ENCODE measurements around the gene CSN2. TPM values are rescaled to one million over a fixed set of nuclear protein-coding genes. Genes with fewer than 3 reads are reported as not detected.

CSN2 gene
- total RNA-seq, 1 experiment from 2014 or later: not detected

- Histone ChIP-seq H3K27ac (ENCODE audit: low read depth, low read length, poor library complexity, severe bottlenecking) (no peak overlapping the region), H3K4me1 (ENCODE audit: insufficient read depth, low read length, poor library complexity, severe bottlenecking) (no peaks in the 10 kb centered on the region), H3K27me3 (replicated peaks; ENCODE audit: insufficient read depth, low read depth, low read length, poor library complexity) (no peaks in the 10 kb centered on the region), H3K9me3 (ENCODE audit: low read depth, low read length, poor library complexity, severe bottlenecking) (no peaks in the 10 kb centered on the region), H3K36me3 (ENCODE audit: insufficient read depth, low read length, poor library complexity, severe bottlenecking) (no peaks in the 10 kb centered on the region), H3K4me3 (ENCODE audit: low read depth, low read length, poor library complexity, severe bottlenecking) (no peak overlapping the region)
- intact Hi-C loops (cut with micrococcal nuclease; ENCODE audit: unreplicated experiment): no loop called here
- no TSS peak for BruUV-seq (replicated peaks)
- ChIA-PET POLR2A (ENCODE audit: low non-redundant PET) (no interaction called here), CTCF (no interaction called here)
- no peak for TF ChIP-seq EZH2 (IDR thresholded peaks at IDR 0.05; ENCODE audit: borderline replicate concordance, low read depth, low read length, poor library complexity, severe bottlenecking)
- TF ChIP-seq CTCF (conservative IDR thresholded peaks at IDR 0.05; ENCODE audit: low read depth, low read length): no peak
- no peak for DNase-seq (ENCODE audit: low spot score)
Observed at GRCh38 chr4:69907151-69907550, 58.4 kb downstream of the CSN2 start.

Other genes with a start within 250 kb of the CSN2 start
- gene SULT1B1, start 205.1 kb downstream of the CSN2 start, total RNA-seq (2021): 1.8 and 2.1 TPM in 2 replicates
- gene SULT1E1, start 105.6 kb downstream of the CSN2 start, total RNA-seq (2021): 13.4 and 16.0 TPM in 2 replicates
- not detected in 2 replicates for gene CSN1S1, start 34.7 kb downstream of the CSN2 start, total RNA-seq (2021)
- gene STATH, start 30.2 kb upstream of the CSN2 start, total RNA-seq (2021): not detected in 2 replicates
- gene HTN3, start 62.7 kb upstream of the CSN2 start, total RNA-seq (2021): not detected in 2 replicates
- not detected in 2 replicates for gene HTN1, start 84.7 kb upstream of the CSN2 start, total RNA-seq (2021)
- gene PRR27, start 188.5 kb upstream of the CSN2 start, total RNA-seq (2021): not detected in 2 replicates
- gene ODAM, start 230.0 kb upstream of the CSN2 start, total RNA-seq (2021): not detected in 2 replicates